GM21717 (cell line): ENCODE results near the gene RIBC2.
"Not testable (repeated sequence)": the region's sequence is repeated elsewhere in the genome, so short reads cannot be mapped to it uniquely, and the experiment has no call there.

Experiments used
- ATAC-seq: cut with Tn5 transposase; IDR thresholded peaks from one replicate; pipeline ENCODE4 v1.9.1; 2021; ENCODE audit warnings: mild to moderate bottlenecking, moderate library complexity; ENCODE audit not compliant: unreplicated experiment

Gene RIBC2

GRCh38 chr22:45423524-45423923, 10.0 kb downstream of the RIBC2 start:
- no peak for ATAC-seq

GRCh38 chr22:45424241-45424731, 10.8 kb downstream of the RIBC2 start:
- no peak for ATAC-seq

DNA sequence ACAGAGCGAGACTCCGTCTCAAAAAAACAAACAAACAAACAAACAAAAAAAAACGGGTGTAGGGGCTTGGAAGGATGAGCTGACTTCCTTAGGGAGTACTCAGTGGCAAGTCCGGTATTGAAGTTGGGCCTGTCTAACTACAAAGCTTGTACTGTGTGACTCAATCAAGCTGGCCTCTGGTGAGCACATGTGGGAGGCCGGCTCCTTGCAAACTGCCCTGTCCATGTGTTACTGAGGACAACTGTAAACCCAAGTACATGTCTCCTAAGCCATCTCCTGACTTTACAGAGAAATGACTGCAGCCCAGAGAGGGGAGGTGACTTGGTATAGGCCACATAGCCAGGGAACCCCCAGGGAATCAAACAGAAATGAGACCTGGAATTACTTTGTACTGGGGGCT, 11.6 kb downstream of the RIBC2 start:
- no peak for ATAC-seq

GRCh38 chr22:45425531-45426265, 12.2 kb downstream of the RIBC2 start:
- ATAC-seq: no peak

DNA sequence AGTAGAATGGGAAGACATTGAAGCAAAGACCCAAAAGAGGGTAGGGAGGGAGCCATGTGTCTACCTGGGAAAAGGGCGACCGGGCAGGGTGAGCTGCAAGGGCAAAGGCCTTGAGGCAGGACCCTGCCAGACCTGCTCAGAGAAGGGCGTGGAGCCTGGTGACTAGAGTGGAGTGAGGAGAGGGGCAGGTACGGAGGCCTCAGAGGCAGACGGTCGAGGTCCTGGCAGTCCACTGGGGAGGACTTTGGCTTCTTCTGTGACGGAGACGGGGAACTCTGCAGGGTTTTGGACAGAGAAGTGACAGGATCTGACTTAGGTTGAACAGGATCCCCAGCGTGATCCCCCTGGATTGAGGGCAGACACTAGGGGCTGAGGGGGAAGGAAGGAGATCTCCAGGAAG, 12.9 kb downstream of the RIBC2 start:
- ATAC-seq: no peak

- ATAC-seq: no peak
Observed at GRCh38 chr22:45427114-45427513, 13.6 kb downstream of the RIBC2 start.

DNA sequence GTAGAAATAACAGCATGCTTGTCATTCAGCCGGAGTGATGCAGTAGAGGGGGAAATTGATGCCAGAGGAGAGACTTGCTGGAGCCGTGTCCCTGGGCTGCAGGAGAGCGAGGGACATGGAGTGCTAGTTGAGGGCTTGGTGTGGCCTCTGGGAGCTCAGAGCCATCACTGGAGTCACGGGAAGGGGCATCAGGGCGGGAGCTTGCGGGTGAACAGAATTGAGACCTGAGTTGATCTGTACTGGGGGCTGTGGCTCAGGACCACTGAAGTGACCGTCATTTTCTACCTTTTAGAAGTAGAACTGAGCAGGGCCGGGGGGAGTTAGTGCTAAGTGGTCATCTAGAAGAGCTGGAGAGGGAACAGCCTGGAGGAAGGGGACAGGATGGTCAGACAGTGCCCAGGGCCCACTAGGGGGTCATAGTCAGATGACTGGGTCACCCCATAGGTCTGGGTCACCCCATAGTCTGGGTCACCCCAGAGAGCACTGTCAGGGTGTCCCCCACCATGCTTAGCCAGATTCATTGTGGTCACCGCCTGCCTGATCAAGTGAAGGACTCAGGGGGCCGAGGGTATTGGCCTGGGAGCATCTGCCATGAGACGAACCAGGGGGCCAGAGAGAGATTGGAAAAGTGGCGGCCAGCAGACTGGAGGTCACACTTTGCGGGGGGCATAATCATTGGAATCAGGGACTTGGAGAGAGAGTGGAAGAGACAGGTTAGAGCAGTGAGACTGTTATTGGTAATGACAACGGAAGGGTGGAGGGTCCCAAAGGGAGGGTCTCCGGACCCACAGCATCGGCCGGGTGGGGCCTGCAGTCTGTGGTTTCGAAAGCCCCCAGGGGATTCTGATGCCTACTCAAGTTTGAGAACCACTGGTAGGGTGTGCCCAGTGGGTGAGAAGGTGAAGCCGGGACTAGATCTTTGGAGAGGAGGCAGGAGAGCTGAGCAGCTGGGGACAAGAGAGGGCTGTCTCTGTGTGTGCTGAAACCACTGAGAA, 15.2 kb downstream of the RIBC2 start:
- ATAC-seq: no peak

DNA sequence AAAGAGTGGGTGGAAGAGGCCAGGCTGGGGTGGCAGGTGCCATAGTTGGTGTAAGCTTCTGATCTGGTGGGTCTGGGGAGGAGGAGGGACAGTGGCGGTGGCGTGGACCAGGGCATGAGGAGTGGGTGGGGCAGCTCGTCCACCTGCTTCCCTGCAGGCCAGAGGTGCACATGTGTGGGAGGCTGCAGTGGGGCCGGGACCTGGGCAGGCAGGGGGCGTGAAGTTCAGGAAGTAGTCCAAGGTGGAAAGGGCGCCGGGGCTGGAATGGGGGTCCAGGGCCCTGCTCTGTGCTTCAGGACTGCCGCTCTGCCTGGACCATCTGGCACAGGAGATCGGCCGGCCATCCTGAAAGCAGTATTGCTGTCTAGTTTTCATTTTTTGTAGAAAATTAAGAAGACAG, 15.9 kb downstream of the RIBC2 start:
- no peak for ATAC-seq

DNA sequence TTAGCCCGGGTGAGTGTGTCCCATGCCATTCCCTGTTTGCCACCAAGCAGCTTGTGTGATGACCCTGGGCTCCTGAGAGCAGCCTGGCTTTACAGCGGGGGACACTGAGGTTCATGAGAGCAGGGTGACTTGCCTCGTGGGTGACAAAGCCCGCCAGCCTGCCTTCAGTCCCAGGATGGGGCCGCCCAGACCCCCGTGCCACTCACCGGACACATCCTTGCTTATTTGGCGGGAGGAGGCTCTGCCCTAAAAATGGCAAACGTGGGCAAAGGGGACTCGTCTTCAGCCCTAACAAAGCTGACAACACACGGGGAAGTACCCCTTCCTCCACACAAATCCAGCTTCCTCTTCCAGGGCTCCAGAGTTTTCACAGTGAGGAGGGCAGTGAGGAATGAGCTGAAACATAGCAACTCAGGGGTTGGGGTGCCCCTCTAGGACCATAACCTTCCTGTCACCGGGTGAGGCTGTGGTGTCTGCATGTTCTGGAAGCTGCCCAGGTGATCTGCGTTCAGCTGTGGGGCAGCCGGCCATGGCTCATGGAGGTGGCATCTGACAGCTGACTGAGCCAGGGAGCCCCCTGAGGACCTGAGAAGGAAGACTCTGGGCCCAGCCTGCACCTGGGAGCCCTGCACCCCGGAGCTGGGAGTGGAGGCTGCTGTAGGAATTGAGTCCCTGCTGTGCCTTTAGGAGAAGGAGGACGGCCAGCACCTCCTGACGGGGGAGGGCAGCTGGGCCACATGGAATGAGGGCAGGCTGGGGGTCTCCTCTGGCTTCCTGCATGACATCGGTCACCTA, 16.7 kb downstream of the RIBC2 start:
- ATAC-seq: no peak

- ATAC-seq: no peak
Observed at GRCh38 chr22:45430871-45431270, 17.4 kb downstream of the RIBC2 start.

- no peak for ATAC-seq
Observed at GRCh38 chr22:45434981-45435380, 21.5 kb downstream of the RIBC2 start.

- ATAC-seq: no peak
Observed at GRCh38 chr22:45435544-45436139, 22.1 kb downstream of the RIBC2 start.

DNA sequence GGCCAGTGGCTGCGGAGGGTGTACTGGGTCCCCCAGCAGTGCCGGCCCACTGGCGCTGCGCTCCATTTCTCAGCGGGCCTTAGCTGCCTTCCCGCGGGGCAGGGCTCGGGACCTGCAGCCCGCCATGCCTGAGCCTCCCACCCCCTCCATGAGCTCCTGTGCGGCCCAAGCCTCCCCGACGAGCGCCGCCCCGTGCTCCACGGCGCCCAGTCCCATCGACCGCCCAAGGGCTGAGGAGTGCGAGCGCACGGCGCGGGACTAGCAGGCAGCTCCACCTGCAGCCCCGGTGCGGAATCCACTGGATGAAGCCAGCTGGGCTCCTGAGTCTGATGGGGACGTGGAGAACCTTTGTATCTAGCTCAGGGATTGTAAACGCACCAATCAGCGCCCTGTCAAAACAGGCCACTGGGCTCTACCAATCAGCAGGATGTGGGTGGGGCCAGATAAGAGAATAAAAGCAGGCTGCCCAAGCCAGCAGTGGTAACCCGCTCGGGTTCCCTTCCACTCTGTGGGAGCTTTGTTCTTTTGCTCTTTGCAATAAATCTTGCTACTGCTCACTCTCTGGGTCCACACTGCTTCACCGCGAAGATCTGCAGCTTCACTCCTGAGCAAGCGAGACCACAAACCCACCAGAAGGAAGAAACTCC, 23.5 kb downstream of the RIBC2 start:
- ATAC-seq: not testable (repeated sequence)

DNA sequence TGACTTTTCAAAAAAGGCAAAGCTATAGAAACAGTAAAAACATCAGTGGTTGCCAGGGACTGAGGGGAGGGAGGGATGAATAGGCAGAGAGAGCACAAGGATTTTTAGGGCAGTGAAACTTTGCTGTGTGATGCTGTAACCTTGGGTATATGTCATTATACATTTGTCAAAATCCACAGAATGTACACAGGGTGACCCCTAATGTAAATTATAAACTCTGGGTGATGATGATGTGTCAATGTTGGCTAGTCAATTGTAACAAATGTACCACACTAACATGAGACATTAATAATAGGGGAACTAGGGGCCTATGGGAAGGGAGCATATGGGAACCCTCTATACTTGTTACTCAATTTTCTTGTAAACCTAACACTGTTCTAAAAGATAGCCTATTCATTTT, 24.8 kb downstream of the RIBC2 start:
- no peak for ATAC-seq

- ATAC-seq: not testable (repeated sequence)
Observed at GRCh38 chr22:45440688-45441087, 27.2 kb downstream of the RIBC2 start.

GRCh38 chr22:45441138-45441537, 27.6 kb downstream of the RIBC2 start:
- no peak for ATAC-seq

DNA sequence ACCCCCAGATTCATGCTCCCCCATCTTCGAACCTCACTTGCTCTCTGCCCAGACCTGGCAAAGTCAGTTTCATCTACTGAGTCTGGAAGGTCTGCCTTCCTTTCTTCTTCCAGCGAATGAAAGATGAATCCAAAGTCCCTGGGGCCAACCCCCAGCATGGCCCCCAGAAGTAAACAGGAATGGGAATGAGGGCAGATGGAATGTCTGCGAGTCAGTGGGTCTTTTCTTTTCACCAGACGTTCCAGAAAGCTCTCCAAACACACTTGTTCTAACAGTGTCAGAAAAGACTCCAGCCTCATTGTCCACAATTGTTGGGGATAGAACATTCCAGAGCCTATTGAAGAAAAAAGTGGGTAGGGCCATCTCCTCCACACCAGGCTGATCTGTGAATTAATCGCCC, 28.6 kb downstream of the RIBC2 start:
- no peak for ATAC-seq

DNA sequence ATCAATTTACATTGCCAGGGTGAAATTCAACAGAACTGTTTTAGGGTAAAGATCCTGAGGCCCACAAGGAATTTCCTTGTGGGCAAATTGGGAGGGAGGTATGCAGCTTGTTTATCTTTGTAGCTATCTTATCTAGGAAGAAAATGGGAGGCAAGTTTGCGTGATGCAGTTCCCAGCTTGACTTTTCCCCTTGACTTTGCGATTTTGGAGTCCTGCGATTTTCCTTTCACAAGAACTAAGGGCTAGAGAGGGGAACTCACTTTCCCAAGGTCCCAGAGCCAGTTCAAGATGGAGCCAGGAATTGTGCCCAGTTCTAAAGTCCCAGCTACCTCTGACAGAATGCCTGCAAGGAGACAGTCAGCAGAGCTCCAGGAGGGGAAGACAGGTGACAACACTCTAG, 30.7 kb downstream of the RIBC2 start:
- ATAC-seq: no peak

DNA sequence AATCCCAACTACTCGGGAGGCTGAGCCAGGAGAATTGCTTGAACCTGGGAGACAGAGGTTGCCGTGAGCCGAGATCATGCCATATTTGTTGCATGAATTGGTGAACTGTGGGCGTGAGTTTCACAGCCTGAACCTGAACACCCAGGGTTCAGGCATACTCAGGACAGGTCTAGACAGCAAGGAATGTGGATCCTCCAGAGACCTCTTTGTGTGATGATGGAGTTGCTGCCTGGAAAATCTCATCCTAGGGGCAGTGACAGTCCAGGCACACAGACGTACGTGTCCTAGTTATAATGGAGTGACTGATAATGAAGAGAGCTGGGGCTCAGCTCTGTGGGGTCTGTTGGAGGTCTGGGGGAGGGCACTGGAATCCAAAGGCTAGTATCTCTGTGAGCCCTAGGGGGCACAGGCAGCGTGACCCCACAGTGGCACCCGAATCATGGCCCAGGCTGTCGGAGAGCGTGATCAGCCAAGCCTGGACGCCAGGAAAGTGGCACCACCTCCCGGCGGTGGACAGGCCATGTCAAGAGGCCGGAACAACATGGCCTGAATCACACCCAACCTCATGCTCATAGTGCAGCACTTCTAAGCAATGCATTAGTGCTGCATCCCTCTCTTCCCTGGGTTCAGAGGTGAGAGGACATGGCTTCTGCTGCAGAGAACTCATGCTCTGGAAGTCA, 31.7 kb downstream of the RIBC2 start:
- ATAC-seq: no peak

GRCh38 chr22:45446216-45446615, 32.7 kb downstream of the RIBC2 start:
- no peak for ATAC-seq
